ENCODE results near the gene SLC25A21.

GRCh38 chr14:36773136-36773540 is 399.3 kb downstream of the SLC25A21 start:
- TF ChIP-seq POLR2AphosphoS5 (IDR thresholded peaks at IDR 0.05) (no peak), POLR2A (IDR thresholded peaks at IDR 0.05) (no peak)
